Parathyroid adenoma (tissue), 2 donors: ENCODE measurements around the gene CHTF8.

ENCODE experiments used
- H2AFZ ChIP-seq: fragments of 300-600 bp; sonication (generic); one replicate; pipeline ENCODE4 v1.7.0; 2017; ENCODE audit warnings: antibody characterized with exemption, mild to moderate bottlenecking
- H3K27ac ChIP-seq: fragments of 300-600 bp; sonication (generic); one replicate; pipeline ENCODE4 v1.7.0; 2017
- H3K27me3 ChIP-seq: fragments of 300-600 bp; sonication (generic); one replicate; pipeline ENCODE4 v1.7.0; 2017; ENCODE audit warnings: low read length; ENCODE audit not compliant: control insufficient read depth, insufficient read depth
- H3K36me3 ChIP-seq: fragments of 300-600 bp; sonication (generic); one replicate; pipeline ENCODE4 v1.7.0; 2017; ENCODE audit warnings: low read length; ENCODE audit not compliant: control insufficient read depth, insufficient read depth
- H3K4me1 ChIP-seq: fragments of 300-600 bp; sonication (generic); one replicate; pipeline ENCODE4 v1.7.0; 2017; ENCODE audit warnings: control low read depth
- H3K4me2 ChIP-seq: fragments of 300-600 bp; sonication (generic); one replicate; pipeline ENCODE4 v1.7.0; 2017; ENCODE audit warnings: low read length
- H3K4me3 ChIP-seq: fragments of 300-600 bp; sonication (generic); one replicate; pipeline ENCODE4 v1.7.0; 2017; ENCODE audit warnings: low read depth, low read length
- H3K79me2 ChIP-seq: fragments of 300-600 bp; sonication (generic); one replicate; pipeline ENCODE4 v1.7.0; 2017; ENCODE audit warnings: control low read depth
- H3K9ac ChIP-seq: fragments of 300-600 bp; sonication (generic); one replicate; pipeline ENCODE4 v1.7.0; 2017; ENCODE audit warnings: mild to moderate bottlenecking
- H3K9me3 ChIP-seq: fragments of 300-600 bp; sonication (generic); one replicate; pipeline ENCODE4 v1.7.0; 2017; ENCODE audit warnings: low read length; ENCODE audit not compliant: control insufficient read depth
- CTCF ChIP-seq: fragments of 300-600 bp; sonication (generic); IDR thresholded peaks from one replicate; pipeline ENCODE4 v1.7.0; 2017; ENCODE audit warnings: antibody characterized with exemption, mild to moderate bottlenecking
- donor health status: primary hyperparathyroidism.

The CHTF8 gene

GRCh38 chr16:69084289-69084688, 48.1 kb downstream of the CHTF8 start:
- no peak for TF ChIP-seq CTCF
- Histone ChIP-seq H3K27ac (no peak overlapping the region), H3K4me1 (peaks cover 5% of the 10 kb centered on the region), H3K9ac (no peak overlapping the region), H3K4me2 (no peak overlapping the region), H3K9me3 (no peaks in the 10 kb centered on the region), H3K4me3 (no peak overlapping the region), H3K27me3 (no peaks in the 10 kb centered on the region), H2AFZ (no peak overlapping the region), H3K79me2 (no peaks in the 10 kb centered on the region), H3K36me3 (no peaks in the 10 kb centered on the region)

- H3K79me2 ChIP-seq: no peaks in the 10 kb centered on the region
- H3K9ac ChIP-seq: no peak overlapping the region
- H3K36me3 ChIP-seq: no peaks in the 10 kb centered on the region
- H2AFZ ChIP-seq: no peak overlapping the region
- H3K4me3 ChIP-seq: no peak overlapping the region
- H3K4me1 ChIP-seq: no peaks in the 10 kb centered on the region
- H3K9me3 ChIP-seq: no peaks in the 10 kb centered on the region
- TF ChIP-seq CTCF: peak; percentile 24
- no peak overlapping the region for H3K27ac ChIP-seq
- no peaks in the 10 kb centered on the region for H3K27me3 ChIP-seq
- no peak overlapping the region for H3K4me2 ChIP-seq
These were observed 49.0 kb downstream of the CHTF8 start for GRCh38 chr16:69083306-69083941.

DNA sequence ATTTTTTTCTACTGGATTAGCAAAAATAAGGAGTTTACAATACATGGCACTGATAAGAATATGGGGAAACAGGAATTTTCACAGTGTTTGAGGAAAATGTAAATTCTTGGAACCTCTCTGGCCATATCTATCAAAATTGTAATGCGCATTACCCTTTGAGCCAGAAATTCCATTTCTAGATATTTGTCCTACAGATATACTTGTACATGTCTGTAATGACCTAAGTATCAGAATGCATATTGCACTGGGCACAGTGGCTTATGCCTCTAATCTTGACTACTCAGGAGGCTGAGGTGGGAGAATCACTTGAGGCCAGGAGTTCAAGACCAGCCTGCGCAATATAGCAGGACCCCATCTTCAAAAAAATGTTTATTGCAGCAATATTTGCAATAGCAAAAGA, 52.7 kb downstream of the CHTF8 start:
- no peaks in the 10 kb centered on the region for H3K9me3 ChIP-seq
- no peak for TF ChIP-seq CTCF
- H3K4me3 ChIP-seq: no peak overlapping the region
- no peak overlapping the region for H2AFZ ChIP-seq
- H3K9ac ChIP-seq: no peak overlapping the region
- no peaks in the 10 kb centered on the region for H3K79me2 ChIP-seq
- H3K4me2 ChIP-seq: no peak overlapping the region
- no peak overlapping the region for H3K27ac ChIP-seq
- H3K36me3 ChIP-seq: no peaks in the 10 kb centered on the region
- H3K27me3 ChIP-seq: no peaks in the 10 kb centered on the region
- no peaks in the 10 kb centered on the region for H3K4me1 ChIP-seq

DNA sequence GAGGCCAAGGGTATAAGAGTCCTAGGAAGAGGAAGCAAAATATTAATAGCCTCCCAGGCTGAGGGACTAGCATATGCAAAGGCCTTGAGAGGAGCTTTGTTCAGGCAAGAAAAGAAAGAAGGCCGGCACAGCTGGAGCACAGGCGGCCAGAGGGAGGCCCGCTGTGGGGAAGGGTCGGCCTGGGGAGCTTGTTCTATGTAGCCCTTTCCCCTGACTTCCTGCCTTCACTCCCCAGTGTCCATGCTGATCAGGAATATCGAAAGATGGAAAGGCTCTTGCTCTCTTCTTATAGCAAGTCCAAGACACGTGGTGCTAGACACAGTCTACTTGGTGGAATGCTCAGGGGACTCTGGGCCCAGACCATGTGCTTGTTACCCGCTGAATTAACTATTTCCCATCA, 54.3 kb downstream of the CHTF8 start:
- no peaks in the 10 kb centered on the region for H3K36me3 ChIP-seq
- no peak overlapping the region for H3K4me2 ChIP-seq
- H2AFZ ChIP-seq: no peak overlapping the region
- no peaks in the 10 kb centered on the region for H3K79me2 ChIP-seq
- H3K9ac ChIP-seq: no peak overlapping the region
- no peak overlapping the region for H3K4me3 ChIP-seq
- H3K27ac ChIP-seq: no peak overlapping the region
- H3K4me1 ChIP-seq: no peaks in the 10 kb centered on the region
- H3K9me3 ChIP-seq: no peaks in the 10 kb centered on the region
- no peaks in the 10 kb centered on the region for H3K27me3 ChIP-seq
- no peak for TF ChIP-seq CTCF

GRCh38 chr16:69077251-69077650, 55.1 kb downstream of the CHTF8 start:
- Histone ChIP-seq H3K4me2 (no peak overlapping the region), H3K79me2 (no peaks in the 10 kb centered on the region), H3K4me1 (no peaks in the 10 kb centered on the region), H2AFZ (no peak overlapping the region), H3K27me3 (no peaks in the 10 kb centered on the region), H3K27ac (no peak overlapping the region), H3K4me3 (no peak overlapping the region), H3K36me3 (no peaks in the 10 kb centered on the region), H3K9ac (no peak overlapping the region), H3K9me3 (no peaks in the 10 kb centered on the region)
- no peak for TF ChIP-seq CTCF
